CD4-positive, alpha-beta T cell treated with Interferon alpha-2 for 1 hour (primary cell): ENCODE data around the gene POLR3K.
"Not testable (repeated sequence)": the region's sequence is repeated elsewhere in the genome, so short reads cannot be mapped to it uniquely, and the experiment has no call there.

Source experiments
- DNase-seq, 2 donors: peaks; one replicate each; pipeline ENCODE4 v3.0.0-alpha.2; 2020 to 2022

POLR3K gene

GRCh38 chr16:63998-64913 is 10.8 kb upstream of the POLR3K start:
- DNase-seq: no peak

DNA sequence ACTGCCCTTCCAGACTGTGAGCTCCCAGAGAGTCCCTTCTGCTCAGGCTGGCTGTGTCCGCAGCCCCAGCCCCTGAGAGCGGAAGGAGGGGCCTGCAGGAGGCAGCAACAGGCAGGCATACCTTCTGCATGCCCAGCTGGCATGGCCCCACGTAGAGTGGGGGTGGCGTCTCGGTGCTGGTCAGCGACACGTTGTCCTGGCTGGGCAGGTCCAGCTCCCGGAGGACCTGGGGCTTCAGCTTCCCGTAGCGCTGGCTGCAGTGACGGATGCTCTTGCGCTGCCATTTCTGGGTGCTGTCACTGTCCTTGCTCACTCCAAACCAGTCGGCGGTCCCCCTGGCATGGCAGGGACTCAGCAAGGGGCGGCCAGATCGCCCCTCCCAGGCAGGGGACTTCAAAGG is 10.1 kb upstream of the POLR3K start:
- DNase-seq: no peak

DNA sequence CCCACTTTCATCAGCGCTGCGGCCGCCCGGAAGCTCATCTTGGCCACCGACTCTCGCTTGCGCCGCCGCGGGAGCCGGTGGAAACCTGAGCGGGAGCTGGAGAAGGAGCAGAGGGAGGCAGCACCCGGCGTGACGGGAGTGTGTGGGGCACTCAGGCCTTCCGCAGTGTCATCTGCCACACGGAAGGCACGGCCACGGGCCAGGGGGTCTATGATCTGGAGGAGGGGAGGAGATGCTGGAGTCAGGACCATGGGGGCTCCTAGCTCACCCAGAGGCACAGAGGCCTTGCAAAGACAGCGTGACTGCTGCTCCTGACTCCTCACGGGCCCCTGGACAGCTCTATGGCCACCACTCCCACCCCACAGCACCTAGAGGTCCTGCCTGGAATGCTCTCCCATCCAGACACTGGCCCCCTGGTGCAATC is 9.6 kb upstream of the POLR3K start:
- DNase-seq: no peak

DNA sequence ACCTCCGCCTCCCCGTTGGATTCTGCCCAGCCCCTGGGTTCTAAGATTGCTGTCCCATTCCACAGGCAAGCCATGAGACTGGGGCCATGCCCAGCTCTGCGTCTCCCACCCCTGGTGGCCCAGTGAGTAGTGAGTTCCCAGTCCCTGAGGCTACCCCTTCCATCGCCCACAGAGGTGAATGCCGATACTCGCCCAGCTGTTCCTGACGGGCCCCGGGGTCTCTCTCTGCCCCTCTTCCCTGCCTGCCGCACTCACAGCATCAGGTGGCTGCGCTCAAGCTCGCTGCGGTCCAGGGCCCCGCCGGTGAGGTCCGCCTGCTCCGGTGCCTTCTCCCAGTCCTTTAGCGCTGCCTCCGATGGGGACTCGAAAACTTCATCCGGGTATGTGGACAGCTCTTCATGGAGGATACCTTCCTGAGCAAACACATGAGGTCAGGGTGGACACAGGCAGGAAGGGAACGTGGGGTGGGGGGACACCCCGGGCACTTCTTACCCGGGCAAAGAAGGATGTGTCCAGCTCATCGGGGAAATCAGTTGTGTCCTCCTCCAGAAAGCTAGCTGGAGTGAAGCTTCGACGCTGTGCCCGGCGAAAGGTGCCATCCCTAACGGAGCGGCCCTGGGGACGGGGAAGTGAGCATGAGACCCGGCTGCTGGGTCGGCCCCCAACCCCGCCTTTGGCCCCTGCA is 9.0 kb upstream of the POLR3K start:
- DNase-seq: no peak

DNA sequence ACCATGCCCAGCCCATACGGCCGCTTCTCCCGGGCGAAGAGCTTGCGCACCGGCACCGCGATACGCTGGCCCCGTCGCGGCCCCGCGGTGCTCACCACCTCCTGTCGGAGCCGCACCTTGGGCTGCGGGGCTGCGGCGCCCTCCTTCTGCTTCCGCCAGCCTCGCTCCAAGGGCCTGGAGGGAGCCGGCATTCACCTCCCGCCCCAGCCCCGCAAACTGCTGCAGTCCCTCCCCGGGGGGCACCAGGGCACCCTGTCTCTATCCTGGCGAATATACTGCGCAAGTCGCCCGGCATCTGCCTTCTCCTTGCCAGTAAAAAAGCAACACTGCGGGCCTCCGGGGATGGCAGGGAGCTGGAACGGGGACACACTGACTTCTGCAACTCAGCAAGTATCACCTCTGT is 8.5 kb upstream of the POLR3K start:
- DNase-seq: no peak

DNA sequence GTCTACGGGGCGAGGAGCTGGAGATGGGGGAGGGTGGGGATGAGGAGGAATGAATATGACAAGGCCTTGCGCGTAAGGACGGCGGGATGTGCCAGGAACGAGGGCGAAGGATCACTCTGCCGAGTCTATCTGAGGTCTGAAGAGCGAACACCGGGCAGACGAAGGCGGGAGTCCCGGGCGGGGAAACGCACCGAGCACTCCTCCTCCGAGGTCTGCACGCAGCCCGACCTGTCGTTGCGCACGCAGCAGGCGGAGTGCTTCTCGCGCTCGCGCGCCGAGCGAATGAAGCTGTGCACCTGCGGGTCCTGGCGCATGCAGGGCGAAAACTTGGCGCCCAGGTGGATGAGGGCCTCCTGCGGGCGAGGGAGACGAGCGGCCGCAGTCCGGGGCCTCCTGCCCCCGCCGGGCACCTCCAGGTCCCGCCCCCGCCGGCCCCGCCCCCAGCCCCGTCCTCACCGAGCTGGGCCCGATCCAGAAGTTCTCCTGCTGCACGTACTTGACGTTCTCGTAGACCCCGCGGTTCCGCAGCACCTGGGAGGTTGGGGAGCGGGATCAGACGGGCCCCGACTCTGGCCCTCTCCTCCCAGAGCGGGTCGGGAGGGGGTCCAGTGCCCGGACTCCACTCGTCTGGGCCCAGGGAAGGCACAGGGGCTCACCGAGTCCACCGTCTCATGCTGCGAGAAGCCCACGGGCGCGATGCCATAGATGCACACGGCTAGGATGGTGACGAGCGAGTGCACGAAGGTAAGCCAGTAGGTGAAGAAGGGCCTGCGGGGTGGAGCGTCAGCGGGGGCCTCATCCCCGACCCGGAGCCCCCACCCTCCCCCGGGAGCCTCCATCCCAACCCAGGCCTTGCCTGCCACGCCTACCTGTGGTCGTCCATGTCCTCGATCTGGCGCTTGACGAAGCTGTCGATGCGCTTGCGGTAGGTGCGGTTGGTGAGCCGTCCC is 7.8 kb upstream of the POLR3K start:
- DNase-seq: no peak

- no peak for DNase-seq
Observed at GRCh38 chr16:60166-60565, 6.8 kb upstream of the POLR3K start.

DNA sequence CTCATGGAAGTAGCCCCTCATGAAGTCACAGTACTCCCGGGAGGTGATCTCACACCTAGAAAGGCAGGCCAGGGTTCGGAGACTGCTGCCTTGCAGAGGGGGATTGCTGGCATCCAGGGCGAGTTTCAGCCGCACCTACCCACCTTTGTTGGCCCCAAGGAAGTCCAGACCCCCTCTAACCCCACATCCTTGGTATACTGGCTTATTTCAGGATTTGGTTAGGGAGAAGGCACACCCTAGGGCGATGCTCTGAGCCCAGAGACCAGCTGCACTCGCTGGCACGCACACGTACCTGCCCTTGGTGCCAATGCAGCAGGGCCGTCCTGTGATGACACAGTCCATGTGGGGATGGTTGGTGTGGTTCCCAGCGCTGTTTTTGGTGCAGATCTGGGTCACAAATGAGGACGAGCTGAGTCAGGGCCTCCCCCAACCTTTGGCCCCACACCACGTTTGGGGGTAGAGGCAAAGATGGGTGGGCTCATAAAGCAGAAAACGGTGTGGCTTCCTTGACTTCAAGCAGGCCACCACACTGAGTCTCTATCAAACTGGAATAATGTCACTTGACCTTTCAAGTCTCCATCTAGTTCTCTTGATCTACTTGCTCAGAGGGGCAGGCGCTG is 6.1 kb upstream of the POLR3K start:
- no peak for DNase-seq

- DNase-seq: no peak
Observed at GRCh38 chr16:58491-59439, 5.4 kb upstream of the POLR3K start.

DNA sequence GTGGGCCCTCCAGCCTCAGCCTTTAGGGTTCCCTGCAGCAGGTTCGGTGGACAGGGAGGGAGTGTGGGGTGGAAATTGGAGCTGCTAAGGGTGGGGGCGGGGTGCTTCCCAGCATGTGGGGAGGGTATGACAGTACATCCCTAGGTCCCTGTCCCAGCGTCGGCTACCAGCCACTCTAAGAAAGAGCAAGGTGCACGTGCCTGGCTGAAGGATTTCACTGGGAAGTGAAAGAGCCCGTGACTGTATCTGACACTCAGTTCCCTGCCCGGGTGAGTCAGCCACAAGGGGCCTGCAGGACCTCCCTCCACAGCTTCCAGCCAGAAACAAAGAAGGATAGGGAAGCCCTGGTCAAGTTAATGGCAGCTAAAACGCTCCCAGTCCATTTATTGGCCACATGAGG is 4.3 kb upstream of the POLR3K start:
- DNase-seq: no peak

- DNase-seq: no peak
Observed at GRCh38 chr16:56231-56927, 3.0 kb upstream of the POLR3K start.

DNA sequence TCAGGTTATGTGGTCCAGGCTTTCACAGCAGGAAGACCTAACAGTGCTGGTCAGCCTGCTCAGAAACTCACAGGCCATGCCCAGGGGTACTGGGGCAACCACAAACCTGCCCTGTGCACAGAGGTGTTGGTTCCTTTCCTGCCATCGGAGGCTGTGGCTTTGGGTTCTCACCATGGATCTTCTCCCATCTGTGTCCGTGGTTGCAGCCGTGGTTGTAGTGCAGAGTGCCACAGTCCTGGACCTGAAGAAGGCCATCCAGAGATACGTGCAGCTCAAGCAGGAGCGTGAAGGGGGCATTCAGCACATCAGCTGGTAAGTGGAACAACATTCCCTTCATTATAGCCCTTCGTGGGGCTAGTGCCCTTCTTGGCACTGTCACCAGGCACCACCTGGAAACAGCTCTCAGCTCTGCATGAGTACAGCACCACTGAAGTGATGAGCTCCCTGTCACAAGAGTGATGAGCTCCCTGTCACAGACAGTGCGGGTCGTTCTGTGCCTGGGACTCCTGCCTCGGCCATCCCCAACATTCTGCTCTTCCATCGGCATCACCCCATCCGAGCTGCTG is 2.2 kb upstream of the POLR3K start:
- no peak for DNase-seq

DNA sequence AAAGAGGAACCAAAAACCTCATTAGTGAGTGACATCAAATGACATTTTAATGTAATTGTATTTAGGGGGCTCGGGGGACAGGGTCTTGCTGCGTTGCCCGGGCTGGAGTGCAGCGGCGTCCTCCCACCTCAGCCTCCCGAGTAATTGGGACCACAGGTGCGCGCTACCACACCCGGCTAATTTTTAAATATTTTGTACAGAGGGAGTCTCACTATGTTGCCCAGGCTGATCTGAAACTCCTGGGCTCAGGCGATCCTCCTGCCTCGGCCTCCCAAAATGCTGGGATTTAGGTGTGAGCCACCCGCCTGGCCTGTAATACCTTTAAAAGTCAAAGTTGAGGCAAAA is 801 bp upstream of the POLR3K start:
- no peak for DNase-seq

GRCh38 chr16:50769-51591 is 2.4 kb downstream of the POLR3K start:
- DNase-seq: no peak

- DNase-seq: no peak
Observed at GRCh38 chr16:47234-47633, 6.2 kb downstream of the POLR3K start.

- DNase-seq: not testable (repeated sequence)
Observed at GRCh38 chr16:46510-46909, 6.9 kb downstream of the POLR3K start.

- no peak for DNase-seq
Observed at GRCh38 chr16:45454-45853, 8.0 kb downstream of the POLR3K start.

DNA sequence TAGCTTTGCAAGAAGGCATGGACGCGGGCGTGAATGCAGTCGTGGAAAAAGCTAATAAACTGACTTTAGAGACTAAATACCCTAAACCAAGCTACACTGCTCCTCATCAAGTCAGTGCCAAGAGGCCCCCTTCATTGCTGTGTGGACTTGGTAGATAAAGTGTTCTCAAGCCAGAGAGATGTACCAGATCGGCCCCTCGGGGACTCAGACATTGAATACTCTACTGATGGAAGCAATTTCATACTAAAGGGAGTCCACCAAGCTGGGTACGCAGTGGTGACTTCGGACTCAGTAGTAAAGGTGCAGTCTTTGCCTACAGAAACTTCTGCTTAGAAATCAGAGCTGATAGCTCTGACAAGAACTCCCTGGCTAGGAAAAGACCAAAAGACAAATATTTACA is 8.8 kb downstream of the POLR3K start:
- DNase-seq: no peak

GRCh38 chr16:43294-43693 is 10.1 kb downstream of the POLR3K start:
- DNase-seq: no peak

- DNase-seq: no peak
Observed at GRCh38 chr16:42691-43090, 10.7 kb downstream of the POLR3K start.
